ENCODE data around the gene ZYG11B.

DNA sequence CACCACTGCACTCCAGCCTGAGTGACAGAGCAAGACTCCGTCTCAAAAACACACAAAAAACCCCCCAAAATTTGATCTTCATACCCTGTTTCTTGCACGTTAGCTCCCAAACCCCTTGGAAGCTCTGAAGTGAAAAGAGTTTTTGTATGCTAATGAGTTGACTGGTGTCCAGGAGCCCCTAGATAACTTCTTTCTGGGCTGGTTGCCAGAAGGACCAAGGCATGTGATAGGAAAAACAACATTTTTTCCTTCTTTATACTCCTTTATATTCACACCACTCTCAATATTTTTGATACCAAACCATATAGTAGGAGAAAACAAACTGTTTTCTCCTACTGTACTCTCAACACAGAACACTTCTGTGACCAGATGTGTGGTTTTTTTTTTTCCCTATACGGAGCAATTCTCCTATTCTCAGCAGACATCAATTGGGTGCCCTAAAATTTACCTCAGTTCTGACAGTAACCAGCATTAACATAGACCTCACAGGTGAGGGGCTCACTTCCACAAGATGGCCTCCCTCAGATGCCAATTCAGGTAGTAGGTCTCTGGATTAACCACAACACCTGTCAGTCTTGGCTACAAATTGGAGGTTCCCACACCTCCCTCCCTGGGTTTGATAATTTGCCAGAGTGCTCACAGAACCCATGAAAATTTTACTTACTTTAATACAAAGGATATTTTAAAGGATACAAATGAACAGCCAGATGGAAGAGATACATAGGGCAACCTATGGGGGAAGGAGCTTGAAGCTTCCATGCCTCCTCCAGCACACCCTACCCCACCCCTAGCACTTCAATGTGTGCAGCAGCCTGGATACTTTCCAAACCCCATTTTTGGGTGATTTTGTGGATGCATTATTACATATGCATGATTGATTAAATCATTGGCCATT lies 25.6 kb downstream of the ZYG11B start:
- no peak for TF ChIP-seq POLR2AphosphoS5 (IDR thresholded peaks at IDR 0.05)
- TF ChIP-seq, protein P1, sequence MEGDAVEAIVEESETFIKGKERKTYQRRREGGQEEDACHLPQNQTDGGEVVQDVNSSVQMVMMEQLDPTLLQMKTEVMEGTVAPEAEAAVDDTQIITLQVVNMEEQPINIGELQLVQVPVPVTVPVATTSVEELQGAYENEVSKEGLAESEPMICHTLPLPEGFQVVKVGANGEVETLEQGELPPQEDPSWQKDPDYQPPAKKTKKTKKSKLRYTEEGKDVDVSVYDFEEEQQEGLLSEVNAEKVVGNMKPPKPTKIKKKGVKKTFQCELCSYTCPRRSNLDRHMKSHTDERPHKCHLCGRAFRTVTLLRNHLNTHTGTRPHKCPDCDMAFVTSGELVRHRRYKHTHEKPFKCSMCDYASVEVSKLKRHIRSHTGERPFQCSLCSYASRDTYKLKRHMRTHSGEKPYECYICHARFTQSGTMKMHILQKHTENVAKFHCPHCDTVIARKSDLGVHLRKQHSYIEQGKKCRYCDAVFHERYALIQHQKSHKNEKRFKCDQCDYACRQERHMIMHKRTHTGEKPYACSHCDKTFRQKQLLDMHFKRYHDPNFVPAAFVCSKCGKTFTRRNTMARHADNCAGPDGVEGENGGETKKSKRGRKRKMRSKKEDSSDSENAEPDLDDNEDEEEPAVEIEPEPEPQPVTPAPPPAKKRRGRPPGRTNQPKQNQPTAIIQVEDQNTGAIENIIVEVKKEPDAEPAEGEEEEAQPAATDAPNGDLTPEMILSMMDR (IDR thresholded peaks at IDR 0.05): no peak
- TF ChIP-seq POLR2A (IDR thresholded peaks at IDR 0.05): no peak
- TF ChIP-seq EP300 (IDR thresholded peaks at IDR 0.05): no peak

Measured in suprapubic skin (tissue), 4 donors.